Natural killer cell (primary cell): ENCODE measurements around the gene LYVE1. TPM values are rescaled to one million over a fixed set of nuclear protein-coding genes. Genes with fewer than 3 reads are reported as not detected.

Source experiments
- ATAC-seq, 3 donors: fragments of 150-1000 bp in 2 of 3; fragments of 200-7000 bp in 1 of 3; cut with Tn5 transposase; 1 replicate in 1 of 3; 2 replicates in 2 of 3; pipeline ENCODE4 v1.10.0; 2021; ENCODE audit warnings: mild to moderate bottlenecking in 2 of 3, moderate library complexity in 2 of 3
- DNase-seq, 2 donors: peaks; one replicate each; pipeline versions ENCODE4 v3.0.0 to v3.0.0-alpha.2; 2013 to 2021; ENCODE audit warnings: mixed read lengths in 1 of 2
- H3K27ac ChIP-seq: one replicate; pipeline ENCODE4 v1.5.1; 2013; ENCODE audit warnings: mild to moderate bottlenecking, low read length
- H3K27me3 ChIP-seq: one replicate; pipeline ENCODE4 v1.6.1; 2013; ENCODE audit warnings: low read length; ENCODE audit not compliant: control insufficient read depth, insufficient read depth
- H3K36me3 ChIP-seq: one replicate; pipeline ENCODE4 v1.6.1; 2013; ENCODE audit warnings: low read length; ENCODE audit not compliant: control insufficient read depth, insufficient read depth
- H3K4me1 ChIP-seq: one replicate; pipeline ENCODE4 v1.6.1; 2013; ENCODE audit warnings: low read length; ENCODE audit not compliant: control insufficient read depth, insufficient read depth
- H3K4me3 ChIP-seq: one replicate; pipeline ENCODE4 v1.5.1; 2013; ENCODE audit warnings: low read length
- H3K9me3 ChIP-seq: one replicate; pipeline ENCODE4 v1.6.1; 2013; ENCODE audit warnings: low read length; ENCODE audit not compliant: control insufficient read depth, insufficient read depth
- H3K27ac Mint-ChIP-seq, 2 donors: one replicate each; pipeline ENCODE4 v1.8.0; 2022; ENCODE audit warnings: mild to moderate bottlenecking in 2 of 2, mixed read lengths in 2 of 2, moderate library complexity in 1 of 2
- H3K27me3 Mint-ChIP-seq, 2 donors: one replicate each; pipeline ENCODE4 v1.8.0; 2022; ENCODE audit warnings: low read depth in 2 of 2, mixed read lengths in 2 of 2
- H3K36me3 Mint-ChIP-seq: one replicate; pipeline ENCODE4 v1.8.0; 2022; ENCODE audit warnings: mixed read lengths
- H3K4me1 Mint-ChIP-seq, 2 donors: one replicate each; pipeline ENCODE4 v1.8.0; 2022; ENCODE audit warnings: mixed read lengths in 2 of 2
- H3K4me3 Mint-ChIP-seq: one replicate; pipeline ENCODE4 v1.8.0; 2022; ENCODE audit warnings: mild to moderate bottlenecking, moderate library complexity, mixed read lengths
- H3K9me3 Mint-ChIP-seq, 2 donors: one replicate each; pipeline ENCODE4 v1.8.0; 2022; ENCODE audit warnings: mixed read lengths in 2 of 2
- WGBS: methylation state at CpG from one replicate; pipeline ENCODE4 v1.1.7; 2013; ENCODE audit warnings: missing lambda C conversion rate; ENCODE audit not compliant: insufficient coverage; 5-methylcytosine and 5-hydroxymethylcytosine counted together
- intact Hi-C: fragments of 100-400 bp; cut with micrococcal nuclease; formaldehyde crosslinking; loops from one replicate; pipeline ENCODE4 v1.14.2; 2022
- total RNA-seq, 4 donors: library from RNA; stranded (reverse); fragments of 120-200 nt in 1 of 4; gene quantifications; one replicate each; pipeline versions ENCODE4 v1.2.3 to v1.2.4, GENCODE V29; 2013 to 2022
- TF ChIP-seq, protein P1 (sequence below): fragments of 200-600 bp; IDR thresholded peaks from one replicate; pipeline ENCODE4 v1.8.0; 2022; ENCODE audit warnings: antibody characterized with exemption

The LYVE1 gene
- total RNA-seq, 3 donors from 2014 or later (not counting 1 experiment from before 2014, with no cell fraction given): not detected

DNA sequence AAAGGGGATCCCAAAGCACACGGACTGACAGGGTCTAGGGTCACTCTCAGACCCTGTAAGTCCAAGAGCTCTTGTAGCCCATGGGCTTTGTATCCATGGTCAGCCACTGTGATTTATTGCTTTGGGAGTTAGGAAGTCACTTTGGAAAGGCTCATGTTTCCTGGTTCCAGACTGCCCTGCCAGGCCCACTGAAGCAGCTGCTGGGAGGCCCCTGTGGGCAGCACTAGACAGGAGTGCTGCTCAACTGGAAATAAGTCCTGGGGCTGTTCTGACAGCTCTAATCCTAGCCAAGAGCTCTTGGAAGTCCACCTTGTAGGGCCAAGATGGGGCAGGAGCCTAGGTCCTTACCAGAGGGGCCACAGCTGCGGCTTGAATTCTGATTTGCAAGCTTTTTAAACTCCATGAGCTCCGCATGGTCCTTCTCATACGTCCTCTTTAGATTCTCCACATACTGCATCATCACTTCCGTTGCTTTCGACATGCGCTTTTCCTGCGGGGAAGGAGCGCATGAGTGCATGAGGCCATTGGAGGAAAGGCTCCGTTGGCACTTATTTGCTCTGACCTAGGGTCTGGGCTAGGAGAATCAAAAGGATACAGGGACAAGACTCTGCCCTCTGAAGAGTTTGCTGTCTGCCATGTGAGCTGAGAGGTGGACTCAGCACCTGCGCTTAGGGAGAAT lies 32.2 kb upstream of the LYVE1 start:
- no peaks in the 10 kb centered on the region for H3K9me3 ChIP-seq
- Mint-ChIP-seq H3K36me3 (no peaks in the 10 kb centered on the region), H3K27me3 (no peaks in the 10 kb centered on the region), H3K27ac (no peak overlapping the region), H3K4me3 (no peak overlapping the region), H3K9me3 (no peaks in the 10 kb centered on the region), H3K4me1 (peaks cover 0 to 5% of the 10 kb centered on the region in 2 donors)
- DNase-seq: no peak
- H3K27ac ChIP-seq: no peak overlapping the region
- intact Hi-C loops: no loop called here
- no peak for ATAC-seq
- WGBS: 94% methylated on average over 11 of the region's 11 CpGs
- H3K4me1 ChIP-seq: peaks cover 16% of the 10 kb centered on the region
- TF ChIP-seq, protein P1, sequence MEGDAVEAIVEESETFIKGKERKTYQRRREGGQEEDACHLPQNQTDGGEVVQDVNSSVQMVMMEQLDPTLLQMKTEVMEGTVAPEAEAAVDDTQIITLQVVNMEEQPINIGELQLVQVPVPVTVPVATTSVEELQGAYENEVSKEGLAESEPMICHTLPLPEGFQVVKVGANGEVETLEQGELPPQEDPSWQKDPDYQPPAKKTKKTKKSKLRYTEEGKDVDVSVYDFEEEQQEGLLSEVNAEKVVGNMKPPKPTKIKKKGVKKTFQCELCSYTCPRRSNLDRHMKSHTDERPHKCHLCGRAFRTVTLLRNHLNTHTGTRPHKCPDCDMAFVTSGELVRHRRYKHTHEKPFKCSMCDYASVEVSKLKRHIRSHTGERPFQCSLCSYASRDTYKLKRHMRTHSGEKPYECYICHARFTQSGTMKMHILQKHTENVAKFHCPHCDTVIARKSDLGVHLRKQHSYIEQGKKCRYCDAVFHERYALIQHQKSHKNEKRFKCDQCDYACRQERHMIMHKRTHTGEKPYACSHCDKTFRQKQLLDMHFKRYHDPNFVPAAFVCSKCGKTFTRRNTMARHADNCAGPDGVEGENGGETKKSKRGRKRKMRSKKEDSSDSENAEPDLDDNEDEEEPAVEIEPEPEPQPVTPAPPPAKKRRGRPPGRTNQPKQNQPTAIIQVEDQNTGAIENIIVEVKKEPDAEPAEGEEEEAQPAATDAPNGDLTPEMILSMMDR: no peak
- no peaks in the 10 kb centered on the region for H3K36me3 ChIP-seq
- H3K4me3 ChIP-seq: no peak overlapping the region
- no peaks in the 10 kb centered on the region for H3K27me3 ChIP-seq

DNA sequence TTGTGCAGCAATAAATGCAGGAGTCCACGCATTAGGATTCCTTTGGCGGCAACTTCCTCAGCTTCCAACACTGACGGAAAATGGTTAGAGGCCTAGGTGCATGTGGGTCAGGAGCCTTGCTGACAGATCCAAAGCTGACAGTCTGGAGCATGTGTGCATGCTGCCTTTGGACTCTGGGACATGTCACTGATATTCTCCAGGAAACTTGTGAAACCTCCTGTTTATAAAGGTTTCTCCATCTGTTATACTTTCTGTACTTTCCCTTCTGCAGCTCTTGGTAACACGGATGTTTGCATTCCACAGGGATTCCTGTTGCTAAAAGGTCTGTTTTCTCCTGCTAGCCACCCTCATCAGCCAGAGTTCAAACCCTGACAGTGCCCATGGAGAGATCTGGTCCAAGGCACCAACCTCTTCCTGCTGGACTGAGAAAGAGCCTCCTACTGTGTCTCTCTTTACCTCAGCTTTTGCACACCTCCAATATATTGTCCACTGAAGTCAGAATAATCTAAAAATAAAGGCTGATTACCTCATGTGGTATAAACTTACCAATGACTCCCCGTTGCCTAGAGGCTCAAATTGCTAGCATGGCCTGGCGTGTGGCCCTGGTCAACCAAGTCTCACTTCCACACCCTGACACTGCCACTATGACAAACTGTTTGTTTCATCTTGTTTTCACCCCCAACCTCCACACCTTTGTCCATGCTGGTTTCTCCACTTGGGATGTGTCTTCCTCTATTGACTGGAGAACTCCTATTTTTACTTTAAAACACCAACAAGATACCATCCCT lies 31.1 kb upstream of the LYVE1 start:
- Histone ChIP-seq H3K27ac (no peak overlapping the region), H3K4me1 (peaks cover 16% of the 10 kb centered on the region), H3K9me3 (no peaks in the 10 kb centered on the region), H3K36me3 (no peaks in the 10 kb centered on the region), H3K27me3 (no peaks in the 10 kb centered on the region), H3K4me3 (no peak overlapping the region)
- ATAC-seq (no peak), DNase-seq (no peak)
- H3K36me3 Mint-ChIP-seq: no peaks in the 10 kb centered on the region
- H3K4me1 Mint-ChIP-seq: peaks cover 0 to 5% of the 10 kb centered on the region in 2 donors
- TF ChIP-seq, protein P1: no peak
- 93% methylated on average over 6 of the region's 6 CpGs for WGBS
- no peaks in the 10 kb centered on the region for H3K9me3 Mint-ChIP-seq
- no peaks in the 10 kb centered on the region for H3K27me3 Mint-ChIP-seq
- no peak overlapping the region for H3K27ac Mint-ChIP-seq
- intact Hi-C loops: no loop called here
- no peak overlapping the region for H3K4me3 Mint-ChIP-seq

DNA sequence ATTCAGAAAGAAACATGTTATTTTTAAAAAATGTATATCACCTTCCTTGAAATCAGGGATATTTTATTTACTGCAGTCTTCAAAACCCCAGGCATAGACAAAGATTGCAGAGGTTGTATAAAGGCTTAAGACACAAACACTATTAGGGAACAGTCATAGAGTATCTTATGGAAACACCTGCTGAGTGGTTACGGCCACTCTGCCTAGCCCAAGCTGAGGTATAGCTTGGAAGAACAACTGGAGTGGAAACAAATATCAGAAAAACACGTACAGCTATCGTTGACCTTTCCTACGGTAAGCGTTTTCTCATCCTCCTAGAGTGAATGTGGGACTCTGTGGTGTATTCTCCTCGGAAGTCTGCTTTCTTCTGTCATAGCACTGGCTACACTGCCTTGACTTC lies 30.4 kb upstream of the LYVE1 start:
- peaks cover 9% of the 10 kb centered on the region for H3K4me1 ChIP-seq
- Mint-ChIP-seq H3K27me3 (no peaks in the 10 kb centered on the region), H3K4me1 (peaks cover 0 to 5% of the 10 kb centered on the region in 2 donors), H3K27ac (no peak overlapping the region), H3K9me3 (no peaks in the 10 kb centered on the region), H3K36me3 (no peaks in the 10 kb centered on the region), H3K4me3 (no peak overlapping the region)
- 90% methylated on average over 6 of the region's 6 CpGs for WGBS
- H3K27me3 ChIP-seq: no peaks in the 10 kb centered on the region
- no peak overlapping the region for H3K27ac ChIP-seq
- TF ChIP-seq, protein P1: no peak
- ATAC-seq: no peak
- no peak for DNase-seq
- no peaks in the 10 kb centered on the region for H3K9me3 ChIP-seq
- H3K4me3 ChIP-seq: no peak overlapping the region
- H3K36me3 ChIP-seq: no peaks in the 10 kb centered on the region
- intact Hi-C loops: no loop called here
